Erythroblast (primary cell): Measurements from ENCODE around the gene TWSG1.
"Not testable (repeated sequence)": the region's sequence is repeated elsewhere in the genome, so short reads cannot be mapped to it uniquely, and the experiment has no call there.

ENCODE experiments used
- GATA1 ChIP-seq: IDR thresholded peaks from 2 replicates; pipeline ENCODE4 v1.6.1; 2011; ENCODE audit warnings: low read depth, mild to moderate bottlenecking, control low read depth, low read length, moderate library complexity
- POLR2A ChIP-seq: IDR thresholded peaks from 2 replicates; pipeline ENCODE4 v1.6.1; 2011; ENCODE audit warnings: mild to moderate bottlenecking, low read length

- not testable (repeated sequence) for TF ChIP-seq POLR2A, GATA1
Measured at GRCh38 chr18:9430315-9430714, 95.7 kb downstream of the TWSG1 start.
